ENCODE data around the gene ACBD4. TPM values are rescaled to one million over a fixed set of nuclear protein-coding genes. Genes with fewer than 3 reads are reported as not detected.

Gene ACBD4
- total and polyA plus RNA-seq, 2 donors from 2014 or later = 19.2 to 46.3 TPM

- peak overlapping the region; percentile 97 to 100 for H3K27ac ChIP-seq (ENCODE audit: low read depth in 2 of 2, low read length in 2 of 2)
- peak; percentile 94 to 97 (median 96) for DNase-seq
- H3K27me3 ChIP-seq (ENCODE audit: control insufficient read depth, insufficient read depth, low read length) = no peaks in the 10 kb centered on the region
- H3K4me3 ChIP-seq (ENCODE audit: low read length in 3 of 3) = peak overlapping the region; percentile 78 to 97 (median 88)
- no peaks in the 10 kb centered on the region for H3K9me3 ChIP-seq (ENCODE audit: control insufficient read depth in 2 of 3, insufficient read depth in 1 of 3, low read length in 3 of 3)
- intact Hi-C loops (cut with DNase I) = no loop called here
- no peak for FAIRE-seq
- peak overlapping the region; percentile 86 to 97 (median 97) for H3K9ac ChIP-seq (ENCODE audit: low read length in 3 of 3)
- peaks cover 6 to 26% (median 20%) of the 10 kb centered on the region in 3 donors for H3K4me1 ChIP-seq (ENCODE audit: control insufficient read depth in 2 of 3, insufficient read depth in 2 of 3, low read depth in 1 of 3, low read length in 3 of 3)
- peak; percentile 83 for TF ChIP-seq CTCF (IDR thresholded peaks at IDR 0.05; ENCODE audit: borderline replicate concordance, extremely low read depth, insufficient read depth)
- no peaks in the 10 kb centered on the region for H3K36me3 ChIP-seq (ENCODE audit: control insufficient read depth in 2 of 3, insufficient read depth in 3 of 3, low read length in 3 of 3)
These were observed 13.7 kb downstream of the ACBD4 start for GRCh38 chr17:45149037-45149668.

- Histone ChIP-seq H3K4me1 (ENCODE audit: control insufficient read depth in 2 of 3, insufficient read depth in 2 of 3, low read depth in 1 of 3, low read length in 3 of 3) (peaks cover 6 to 26% (median 16%) of the 10 kb centered on the region in 3 donors), H3K9me3 (ENCODE audit: control insufficient read depth in 2 of 3, insufficient read depth in 1 of 3, low read length in 3 of 3) (no peaks in the 10 kb centered on the region), H3K36me3 (ENCODE audit: control insufficient read depth in 2 of 3, insufficient read depth in 3 of 3, low read length in 3 of 3) (no peaks in the 10 kb centered on the region), H3K9ac (ENCODE audit: low read length in 3 of 3) (peak overlapping the region; percentile 86 to 97 (median 97)), H3K4me3 (ENCODE audit: low read length in 3 of 3) (peak overlapping the region; percentile 78 to 97 (median 88)), H3K27me3 (ENCODE audit: control insufficient read depth, insufficient read depth, low read length) (no peaks in the 10 kb centered on the region), H3K27ac (ENCODE audit: low read depth in 2 of 2, low read length in 2 of 2) (peak overlapping the region; percentile 97 to 100)
- FAIRE-seq (no peak), DNase-seq (peak; percentile 75 to 92 (median 86))
- TF ChIP-seq CTCF (IDR thresholded peaks at IDR 0.05; ENCODE audit: borderline replicate concordance, extremely low read depth, insufficient read depth) = no peak
- intact Hi-C loops (cut with DNase I) = no loop called here
These were observed 14.5 kb downstream of the ACBD4 start for GRCh38 chr17:45149669-45150664.

DNA sequence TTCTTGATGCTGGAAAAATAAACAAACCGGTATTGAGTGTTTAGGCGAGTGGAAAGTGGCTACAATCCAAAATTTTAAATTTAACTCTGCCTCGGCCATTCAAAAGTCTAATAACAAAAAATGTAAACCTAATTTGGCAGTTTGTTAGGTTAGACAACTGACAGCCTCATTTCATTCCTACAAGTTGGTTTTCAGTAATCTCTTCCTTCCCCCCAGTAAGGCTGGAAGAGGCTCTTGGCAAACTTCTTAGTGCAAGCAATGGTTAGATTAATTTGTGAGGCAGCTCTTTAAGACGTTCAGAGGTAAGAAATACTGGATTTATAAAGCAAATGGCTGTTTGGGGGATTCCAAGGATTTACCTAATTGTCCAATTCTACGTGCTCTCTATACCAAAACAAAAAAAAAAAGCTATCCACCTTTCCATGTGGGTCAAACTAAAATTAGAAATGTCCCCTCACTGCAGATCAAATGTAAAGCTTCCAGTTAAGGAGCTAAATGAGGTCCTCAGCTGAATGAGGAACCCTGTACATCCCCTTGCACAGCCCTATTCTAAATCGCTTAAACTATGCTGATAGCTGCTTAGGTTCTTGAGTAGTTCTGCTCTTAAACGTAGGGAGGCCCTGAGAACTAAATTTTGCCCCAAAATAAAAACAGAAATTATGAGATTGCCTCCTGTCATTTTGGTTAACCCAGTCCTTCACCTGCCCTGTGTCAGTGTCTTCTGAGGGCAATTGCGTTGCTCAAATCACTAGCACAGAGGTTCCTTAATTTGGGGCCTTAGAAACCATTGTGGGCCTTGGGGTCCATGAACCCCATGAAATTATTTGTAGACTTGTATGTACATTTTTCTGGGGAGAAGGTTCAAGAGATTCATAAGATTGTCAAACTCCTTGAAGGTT is 15.7 kb downstream of the ACBD4 start:
- Histone ChIP-seq H3K9me3 (ENCODE audit: control insufficient read depth in 2 of 3, insufficient read depth in 1 of 3, low read length in 3 of 3) (no peaks in the 10 kb centered on the region), H3K27me3 (ENCODE audit: control insufficient read depth, insufficient read depth, low read length) (no peaks in the 10 kb centered on the region), H3K4me3 (ENCODE audit: low read length in 3 of 3) (peak overlapping the region; percentile 78 to 97 (median 88))

More for the DNA sequence above, 15.7 kb downstream of the ACBD4 start:
- peaks cover 6 to 23% (median 16%) of the 10 kb centered on the region in 3 donors for H3K4me1 ChIP-seq (ENCODE audit: control insufficient read depth in 2 of 3, insufficient read depth in 2 of 3, low read depth in 1 of 3, low read length in 3 of 3)
- no peaks in the 10 kb centered on the region for H3K36me3 ChIP-seq (ENCODE audit: control insufficient read depth in 2 of 3, insufficient read depth in 3 of 3, low read length in 3 of 3)
- H3K9ac ChIP-seq (ENCODE audit: low read length in 3 of 3) = peak overlapping the region in 2 of 3 donors; percentile 48 to 97
- peak in 1 of 5 donors; percentile 37 for DNase-seq
- no peak for FAIRE-seq
- peak overlapping the region in 1 of 2 donors; percentile 16 for H3K27ac ChIP-seq (ENCODE audit: low read depth in 2 of 2, low read length in 2 of 2)
- intact Hi-C loops (cut with DNase I) = no loop called here
- TF ChIP-seq CTCF (IDR thresholded peaks at IDR 0.05; ENCODE audit: borderline replicate concordance, extremely low read depth, insufficient read depth) = no peak
